OCI-LY3 (cell line): ENCODE measurements around the gene MAST2.

Source experiments
- CTCF ChIP-seq: fragments of 200-600, 300-600 bp; sonication (generic); IDR thresholded peaks from 2 replicates; pipeline ENCODE4 v1.5.1; 2014; ENCODE audit warnings: antibody characterized with exemption, low read length, low read depth
- EZH2phosphoT487 ChIP-seq: fragments of 200-600 bp; shearing (Covaris generic); IDR thresholded peaks from 2 replicates; pipeline ENCODE4 v1.6.1; 2018; ENCODE audit warnings: antibody characterized with exemption, mixed run types, low read depth

GRCh38 chr1:45848714-45849113 lies 45.3 kb downstream of the MAST2 start:
- TF ChIP-seq CTCF (no peak), EZH2phosphoT487 (no peak)
